ENCODE results near the gene DHRSX.
"Not testable (repeated sequence)": the region's sequence is repeated elsewhere in the genome, so short reads cannot be mapped to it uniquely, and the experiment has no call there.

The DHRSX gene

DNA sequence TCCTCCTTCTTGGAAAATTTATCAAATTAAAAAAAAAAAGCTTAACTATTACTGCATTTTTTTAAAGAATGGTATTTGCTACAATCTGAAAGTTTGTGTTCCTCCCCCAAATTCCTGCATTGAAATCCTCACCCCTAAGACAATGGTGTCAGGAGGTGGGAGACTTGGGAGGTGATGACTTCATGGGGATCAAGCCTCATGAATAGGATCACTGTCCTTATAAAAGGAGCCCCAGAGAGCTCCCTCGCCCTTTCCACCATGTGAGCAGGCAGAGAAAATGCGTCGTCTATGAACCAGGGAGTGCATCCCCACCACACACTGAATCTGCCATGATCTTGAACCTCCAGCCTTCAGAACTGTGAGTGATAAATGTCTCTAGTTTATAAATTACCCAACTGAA, 38.0 kb downstream of the DHRSX start:
- TF ChIP-seq YY1 (IDR thresholded peaks at IDR 0.05; ENCODE audit: insufficient read depth, insufficient read length) (no peak), ZNF274 (IDR thresholded peaks at IDR 0.05; ENCODE audit: low read depth, low read length) (no peak), SUZ12 (IDR thresholded peaks at IDR 0.05; ENCODE audit: extremely low read depth, insufficient read depth, insufficient read length) (no peak)
- Histone ChIP-seq H3K4me1 (ENCODE audit: insufficient read depth, insufficient read length) (no peaks in the 10 kb centered on the region), H3K36me3 (ENCODE audit: insufficient read depth, insufficient read length, low read length) (no peaks in the 10 kb centered on the region), H3K9me3 (ENCODE audit: insufficient read depth, low read length) (peaks cover 20% of the 10 kb centered on the region; the same call in 1 of the 2 replicates), H3K27me3 (ENCODE audit: insufficient read depth, insufficient read length) (no peaks in the 10 kb centered on the region), H3K9ac (ENCODE audit: insufficient read length, low read depth) (no peak overlapping the region), H3K4me3 (ENCODE audit: insufficient read length, low read depth) (no peak overlapping the region)
- no peak for DNase-seq (ENCODE audit: low read depth, low spot score)

DNA sequence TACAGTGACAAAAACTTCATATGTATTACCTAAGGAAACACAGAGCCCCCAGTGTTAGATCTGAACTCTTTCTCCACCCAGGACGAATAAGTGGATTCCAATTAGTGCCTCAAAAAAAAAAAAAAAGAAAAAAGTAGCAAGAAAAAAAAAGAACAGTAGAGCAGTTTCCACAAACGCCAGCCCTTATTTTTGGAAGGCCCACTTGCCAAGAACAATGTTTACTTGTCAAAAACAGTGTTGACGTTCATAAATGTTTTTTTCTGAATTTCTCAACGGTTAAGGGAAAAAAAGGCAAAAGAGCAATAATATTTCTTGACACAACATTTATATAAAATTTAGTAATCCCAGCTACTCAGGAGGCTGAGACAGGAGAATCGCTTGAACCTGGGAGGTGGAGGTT, 38.7 kb downstream of the DHRSX start:
- Histone ChIP-seq H3K36me3 (ENCODE audit: insufficient read depth, insufficient read length, low read length) (no peaks in the 10 kb centered on the region), H3K27me3 (ENCODE audit: insufficient read depth, insufficient read length) (no peaks in the 10 kb centered on the region), H3K4me3 (ENCODE audit: insufficient read length, low read depth) (no peak overlapping the region), H3K9me3 (ENCODE audit: insufficient read depth, low read length) (peaks cover 20% of the 10 kb centered on the region; the same call in 1 of the 2 replicates), H3K4me1 (ENCODE audit: insufficient read depth, insufficient read length) (no peaks in the 10 kb centered on the region), H3K9ac (ENCODE audit: insufficient read length, low read depth) (no peak overlapping the region)
- TF ChIP-seq ZNF274 (IDR thresholded peaks at IDR 0.05; ENCODE audit: low read depth, low read length) (no peak), SUZ12 (IDR thresholded peaks at IDR 0.05; ENCODE audit: extremely low read depth, insufficient read depth, insufficient read length) (no peak), YY1 (IDR thresholded peaks at IDR 0.05; ENCODE audit: insufficient read depth, insufficient read length) (no peak)
- no peak for DNase-seq (ENCODE audit: low read depth, low spot score)

DNA sequence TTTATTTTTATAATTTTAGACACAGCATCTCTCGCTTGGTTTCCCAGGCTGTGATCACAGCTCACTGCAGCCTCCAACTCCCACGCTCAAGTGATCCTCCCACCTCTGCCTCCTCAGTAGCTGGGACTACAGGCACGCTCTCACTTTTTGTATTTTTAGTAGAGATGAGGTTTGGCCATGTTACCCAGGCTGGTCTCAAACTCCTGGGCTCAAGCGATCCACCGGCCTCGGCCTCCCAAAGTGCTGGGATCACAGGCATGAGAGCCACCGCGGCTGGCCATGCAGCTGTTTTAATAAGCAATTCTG, 39.1 kb downstream of the DHRSX start:
- no peak for DNase-seq (ENCODE audit: low read depth, low spot score)
- Histone ChIP-seq H3K4me3 (ENCODE audit: insufficient read length, low read depth) (no peak overlapping the region), H3K9me3 (ENCODE audit: insufficient read depth, low read length) (peaks cover 20% of the 10 kb centered on the region; the same call in 1 of the 2 replicates), H3K4me1 (ENCODE audit: insufficient read depth, insufficient read length) (no peaks in the 10 kb centered on the region), H3K9ac (ENCODE audit: insufficient read length, low read depth) (no peak overlapping the region), H3K36me3 (ENCODE audit: insufficient read depth, insufficient read length, low read length) (no peaks in the 10 kb centered on the region), H3K27me3 (ENCODE audit: insufficient read depth, insufficient read length) (no peaks in the 10 kb centered on the region)
- TF ChIP-seq ZNF274 (IDR thresholded peaks at IDR 0.05; ENCODE audit: low read depth, low read length): no peak
- no peak for TF ChIP-seq YY1 (IDR thresholded peaks at IDR 0.05; ENCODE audit: insufficient read depth, insufficient read length)
- no peak for TF ChIP-seq SUZ12 (IDR thresholded peaks at IDR 0.05; ENCODE audit: extremely low read depth, insufficient read depth, insufficient read length)

DNA sequence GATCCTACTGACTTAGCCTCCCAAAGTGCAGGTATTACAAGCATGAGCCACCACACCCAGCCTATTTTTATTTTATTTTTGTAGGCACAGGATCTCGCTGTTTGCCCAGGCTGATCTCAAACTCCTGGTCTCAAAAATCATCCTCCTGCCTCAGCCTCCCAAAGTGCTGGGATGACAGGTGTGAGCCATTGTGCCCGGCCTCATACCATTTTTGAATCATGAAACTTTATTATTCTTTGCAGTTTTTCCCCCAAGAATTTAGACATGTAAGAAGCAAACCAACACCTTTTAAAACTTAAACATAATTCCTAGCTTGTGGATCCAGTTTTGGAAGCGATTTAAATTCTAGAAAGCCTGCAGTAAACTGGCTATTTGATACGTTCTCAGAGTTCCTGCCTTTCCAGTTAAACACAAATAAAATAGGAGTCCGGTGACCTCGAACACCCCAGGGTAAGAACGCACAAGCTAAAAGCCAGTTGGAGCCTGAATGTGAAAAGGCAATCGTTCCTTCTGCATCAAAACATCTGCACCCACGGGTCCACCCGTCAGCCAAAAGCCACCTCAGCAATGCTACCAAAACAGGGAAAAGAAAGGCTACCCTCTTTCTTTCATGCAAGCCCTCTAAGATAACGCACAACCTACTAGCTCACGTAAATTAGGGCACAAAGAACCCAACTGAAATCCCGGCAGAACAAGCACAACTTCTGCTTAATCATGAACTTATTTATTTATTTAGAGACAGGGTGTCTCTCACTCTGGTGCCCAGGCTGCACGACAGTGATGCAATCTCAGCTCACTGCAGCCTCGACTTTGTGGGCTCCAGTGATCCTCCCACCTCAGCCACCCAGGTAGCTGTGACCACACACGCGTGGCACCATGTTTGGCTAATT, 39.7 kb downstream of the DHRSX start:
- peaks cover 17% of the 10 kb centered on the region; the same call in 1 of the 2 replicates for H3K9me3 ChIP-seq (ENCODE audit: insufficient read depth, low read length)
- not testable (repeated sequence) for H3K27me3 ChIP-seq (ENCODE audit: insufficient read depth, insufficient read length); H3K4me3 ChIP-seq (ENCODE audit: insufficient read length, low read depth); H3K4me1 ChIP-seq (ENCODE audit: insufficient read depth, insufficient read length); H3K9ac ChIP-seq (ENCODE audit: insufficient read length, low read depth); DNase-seq (ENCODE audit: low read depth, low spot score); H3K36me3 ChIP-seq (ENCODE audit: insufficient read depth, insufficient read length, low read length)

DNA sequence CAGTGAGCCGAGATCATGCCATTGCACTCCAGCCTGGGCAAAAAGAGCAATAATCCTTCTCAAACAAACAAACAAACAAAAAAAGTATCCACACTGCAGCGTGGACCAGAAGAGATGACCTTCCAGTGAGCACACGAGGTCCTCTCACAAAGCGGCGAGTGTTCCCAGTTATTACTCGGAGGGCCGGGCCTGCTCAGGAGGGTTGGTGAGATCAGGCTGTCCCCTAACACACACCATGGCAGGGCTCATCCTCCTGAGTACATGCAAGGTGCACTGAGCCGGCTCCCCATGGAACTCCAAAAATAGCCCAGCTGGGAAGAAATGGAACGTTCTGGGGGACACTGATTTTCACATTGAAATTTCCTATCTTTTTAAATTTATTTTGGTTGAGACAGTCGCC, 40.7 kb downstream of the DHRSX start:
- H3K4me3 ChIP-seq (ENCODE audit: insufficient read length, low read depth); H3K27me3 ChIP-seq (ENCODE audit: insufficient read depth, insufficient read length): not testable (repeated sequence)

DNA sequence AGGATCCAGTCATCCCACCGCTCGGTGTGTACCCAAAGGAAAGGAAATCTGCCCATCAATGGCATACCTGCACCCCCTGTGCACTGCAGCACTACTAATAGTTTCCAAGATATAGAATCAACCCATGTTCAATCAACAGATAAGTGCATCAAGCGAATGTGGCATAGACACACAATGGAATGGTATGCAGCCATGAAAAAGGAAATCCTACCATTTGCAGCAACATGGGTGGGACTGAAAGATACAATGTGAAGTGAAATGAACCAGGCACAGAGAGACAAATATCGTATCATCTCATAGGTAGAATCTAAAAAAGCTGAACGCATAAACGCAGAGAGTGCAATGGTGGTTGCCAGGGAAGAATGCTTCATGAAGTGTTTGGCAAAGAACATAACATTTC, 42.5 kb downstream of the DHRSX start:
- H3K4me1 ChIP-seq (ENCODE audit: insufficient read depth, insufficient read length): no peaks in the 10 kb centered on the region
- H3K9ac ChIP-seq (ENCODE audit: insufficient read length, low read depth): no peak overlapping the region
- no peaks in the 10 kb centered on the region for H3K27me3 ChIP-seq (ENCODE audit: insufficient read depth, insufficient read length)
- no peak overlapping the region for H3K4me3 ChIP-seq (ENCODE audit: insufficient read length, low read depth)
- H3K36me3 ChIP-seq (ENCODE audit: insufficient read depth, insufficient read length, low read length): no peaks in the 10 kb centered on the region
- no peaks in the 10 kb centered on the region for H3K9me3 ChIP-seq (ENCODE audit: insufficient read depth, low read length)
- DNase-seq (ENCODE audit: low read depth, low spot score): no peak
- TF ChIP-seq YY1 (IDR thresholded peaks at IDR 0.05; ENCODE audit: insufficient read depth, insufficient read length): no peak
- TF ChIP-seq ZNF274 (IDR thresholded peaks at IDR 0.05; ENCODE audit: low read depth, low read length): no peak
- no peak for TF ChIP-seq SUZ12 (IDR thresholded peaks at IDR 0.05; ENCODE audit: extremely low read depth, insufficient read depth, insufficient read length)

More for the DNA sequence above, 40.7 kb downstream of the DHRSX start:
- not testable (repeated sequence) for H3K4me1 ChIP-seq (ENCODE audit: insufficient read depth, insufficient read length); H3K36me3 ChIP-seq (ENCODE audit: insufficient read depth, insufficient read length, low read length); H3K9ac ChIP-seq (ENCODE audit: insufficient read length, low read depth); DNase-seq (ENCODE audit: low read depth, low spot score)
- H3K9me3 ChIP-seq (ENCODE audit: insufficient read depth, low read length): peaks cover 12% of the 10 kb centered on the region; the same call in 1 of the 2 replicates

DNA sequence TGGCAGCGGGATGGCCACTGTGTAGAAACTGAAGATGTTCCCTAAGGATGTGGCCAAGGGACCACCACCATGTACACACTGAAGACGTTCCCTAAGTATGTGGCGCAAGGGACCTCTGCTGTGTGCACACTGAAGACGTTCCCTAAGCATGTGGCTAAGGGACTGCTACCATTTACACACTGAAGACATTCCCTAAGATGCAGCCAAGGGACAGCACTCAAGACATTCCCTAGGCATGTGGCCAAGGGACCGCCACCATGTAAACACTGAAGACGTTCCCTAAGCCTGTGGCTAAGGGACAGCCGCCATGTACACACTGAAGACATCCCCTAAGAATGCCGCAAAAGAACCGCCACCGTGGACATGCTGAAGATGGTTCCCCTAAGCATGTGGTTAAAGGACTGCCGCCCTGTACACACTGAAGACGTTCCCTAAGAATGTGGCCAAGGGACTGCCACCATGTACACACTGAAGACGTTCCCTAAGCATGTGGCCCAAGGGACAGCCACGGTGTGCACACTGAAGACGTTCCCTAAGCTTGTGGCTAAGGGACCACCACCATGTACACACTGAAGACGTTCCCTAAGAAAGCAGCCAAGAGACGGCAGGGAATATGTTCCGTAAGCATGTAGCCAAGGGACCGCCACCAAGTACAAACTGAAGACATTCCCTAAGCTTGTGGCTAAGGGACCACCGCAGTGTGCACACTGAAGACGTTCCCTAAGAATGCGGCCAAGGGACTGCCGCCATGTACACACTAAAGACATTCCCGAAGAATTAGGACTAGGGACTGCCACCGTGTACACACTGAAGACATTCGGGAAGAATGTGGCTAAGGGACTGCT, 43.3 kb downstream of the DHRSX start:
- Histone ChIP-seq H3K9me3 (ENCODE audit: insufficient read depth, low read length) (no peaks in the 10 kb centered on the region), H3K4me3 (ENCODE audit: insufficient read length, low read depth) (no peak overlapping the region), H3K4me1 (ENCODE audit: insufficient read depth, insufficient read length) (no peaks in the 10 kb centered on the region), H3K27me3 (ENCODE audit: insufficient read depth, insufficient read length) (no peaks in the 10 kb centered on the region), H3K36me3 (ENCODE audit: insufficient read depth, insufficient read length, low read length) (no peaks in the 10 kb centered on the region), H3K9ac (ENCODE audit: insufficient read length, low read depth) (no peak overlapping the region)
- TF ChIP-seq SUZ12 (IDR thresholded peaks at IDR 0.05; ENCODE audit: extremely low read depth, insufficient read depth, insufficient read length) (peak; percentile 58), ZNF274 (IDR thresholded peaks at IDR 0.05; ENCODE audit: low read depth, low read length) (no peak)
- DNase-seq (ENCODE audit: low read depth, low spot score): no peak

DNA sequence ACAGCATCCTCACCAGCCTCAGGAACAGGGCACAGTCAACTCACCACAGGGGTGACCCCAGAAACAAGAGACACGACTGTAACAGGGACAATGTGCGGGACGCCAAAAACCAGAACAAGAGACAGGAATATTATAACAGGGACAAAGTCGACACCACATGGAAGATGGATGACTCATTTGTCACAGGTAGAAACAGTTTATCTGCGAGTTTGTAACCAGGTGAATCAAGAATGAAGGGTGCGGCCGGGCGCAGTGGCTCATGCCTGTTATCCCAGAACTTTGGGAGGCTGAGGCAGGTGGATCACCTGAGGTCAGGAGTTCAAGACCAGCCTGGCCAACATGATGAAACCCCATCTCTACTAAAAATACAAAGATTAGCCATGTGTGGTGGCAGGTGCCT, 44.7 kb downstream of the DHRSX start:
- not testable (repeated sequence) for H3K4me3 ChIP-seq (ENCODE audit: insufficient read length, low read depth); DNase-seq (ENCODE audit: low read depth, low spot score)

DNA sequence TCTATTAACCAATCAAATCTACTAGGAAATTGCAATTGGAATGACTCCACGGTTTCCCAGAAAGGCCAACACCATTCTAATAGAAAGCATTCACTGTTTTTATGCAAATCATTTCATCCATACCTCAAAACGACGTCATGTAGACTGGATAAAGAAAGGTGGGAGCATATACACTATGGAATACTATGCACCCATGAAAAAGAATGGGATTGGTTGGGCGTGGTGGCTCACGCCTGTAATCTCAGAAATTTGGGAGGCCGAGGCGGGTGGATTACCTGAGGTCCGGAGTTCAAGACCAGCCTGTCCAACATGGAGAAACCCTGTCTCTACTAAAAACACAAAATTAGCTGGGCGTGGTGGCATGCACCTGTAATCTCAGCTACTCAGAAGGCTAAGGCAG, 46.2 kb downstream of the DHRSX start:
- not testable (repeated sequence) for H3K9ac ChIP-seq (ENCODE audit: insufficient read length, low read depth); H3K27me3 ChIP-seq (ENCODE audit: insufficient read depth, insufficient read length); H3K4me1 ChIP-seq (ENCODE audit: insufficient read depth, insufficient read length); H3K4me3 ChIP-seq (ENCODE audit: insufficient read length, low read depth); DNase-seq (ENCODE audit: low read depth, low spot score); H3K36me3 ChIP-seq (ENCODE audit: insufficient read depth, insufficient read length, low read length); H3K9me3 ChIP-seq (ENCODE audit: insufficient read depth, low read length)

More for the DNA sequence above, 44.7 kb downstream of the DHRSX start:
- not testable (repeated sequence) for H3K9ac ChIP-seq (ENCODE audit: insufficient read length, low read depth); H3K9me3 ChIP-seq (ENCODE audit: insufficient read depth, low read length); H3K4me1 ChIP-seq (ENCODE audit: insufficient read depth, insufficient read length); H3K27me3 ChIP-seq (ENCODE audit: insufficient read depth, insufficient read length); H3K36me3 ChIP-seq (ENCODE audit: insufficient read depth, insufficient read length, low read length)
